Lower leg skin (tissue), 3 donors: ENCODE measurements around the gene TSPAN11.

ENCODE experiments used
- CTCF ChIP-seq, 3 donors: fragments of 450-650 bp; IDR thresholded peaks; one replicate each; pipeline ENCODE4 v1.5.1; 2016; ENCODE audit warnings: antibody characterized with exemption in 3 of 3, mild to moderate bottlenecking in 3 of 3, moderate library complexity in 2 of 3
- POLR2A ChIP-seq, 2 donors: fragments of 450-650 bp; IDR thresholded peaks; one replicate each; pipeline ENCODE4 v1.6.1; 2016 to 2017; ENCODE audit warnings: antibody characterized with exemption in 2 of 2, mild to moderate bottlenecking in 1 of 2, moderate library complexity in 1 of 2

GRCh38 chr12:30975581-30975980, 49.0 kb downstream of the TSPAN11 start:
- TF ChIP-seq CTCF (IDR thresholded peaks at IDR 0.05) (no peak), POLR2A (IDR thresholded peaks at IDR 0.05) (no peak)
